DOHH2 (cell line): ENCODE data around the gene AUTS2.

Source experiments
- H3F3A ChIP-seq: fragments of 200-600 bp; sonication (generic), shearing (Covaris generic); 2 replicates; pipeline ENCODE4 v1.6.0; 2016; ENCODE audit warnings: antibody characterized with exemption, mild to moderate bottlenecking; ENCODE audit not compliant: control insufficient read depth, insufficient read depth
- H3K27ac ChIP-seq: fragments of 200-600 bp; sonication (generic); 2 replicates; pipeline ENCODE4 v1.5.1; 2014; ENCODE audit warnings: low read depth, mild to moderate bottlenecking, low read length, moderate library complexity
- H3K27me3 ChIP-seq: fragments of 200-600 bp; sonication (generic); 2 replicates; pipeline ENCODE4 v1.6.1; 2014; ENCODE audit warnings: mild to moderate bottlenecking, low read length, mixed read lengths; ENCODE audit not compliant: control insufficient read depth
- H3K36me3 ChIP-seq: fragments of 200-600 bp; sonication (generic); 2 replicates; pipeline ENCODE4 v1.6.1; 2014; ENCODE audit warnings: mild to moderate bottlenecking, low read length, moderate library complexity, mixed read lengths; ENCODE audit not compliant: control insufficient read depth
- H3K4me1 ChIP-seq: fragments of 200-600 bp; sonication (generic); 2 replicates; pipeline ENCODE4 v1.6.1; 2014; ENCODE audit warnings: mild to moderate bottlenecking, low read length, mixed read lengths; ENCODE audit not compliant: control insufficient read depth
- H3K4me2 ChIP-seq: fragments of 200-600 bp; sonication (generic); 2 replicates; pipeline ENCODE4 v1.6.0; 2014; ENCODE audit warnings: mild to moderate bottlenecking, low read length, moderate library complexity
- H3K4me3 ChIP-seq: fragments of 200-600 bp; sonication (generic); 2 replicates; pipeline ENCODE4 v1.5.1; 2014; ENCODE audit warnings: mild to moderate bottlenecking, low read length, mixed read lengths
- H3K79me2 ChIP-seq: fragments of 200-600 bp; sonication (generic); 2 replicates; pipeline ENCODE4 v1.6.1; 2014; ENCODE audit warnings: mild to moderate bottlenecking, low read length, mixed read lengths; ENCODE audit not compliant: control insufficient read depth
- H3K9me2 ChIP-seq: fragments of 200-600 bp; sonication (generic); replicated peaks from 2 replicates; pipeline ENCODE4 v1.6.1; 2014; ENCODE audit warnings: mild to moderate bottlenecking, low read length, mixed read lengths; ENCODE audit not compliant: control insufficient read depth
- H3K9me3 ChIP-seq: fragments of 200-600 bp; sonication (generic); 2 replicates; pipeline ENCODE4 v1.6.1; 2014; ENCODE audit warnings: antibody characterized with exemption, low read length, mixed read lengths; ENCODE audit not compliant: control insufficient read depth, insufficient read depth
- H4K20me1 ChIP-seq: fragments of 200-600 bp; sonication (generic); 2 replicates; pipeline ENCODE4 v1.6.0; 2014; ENCODE audit warnings: low read depth, mild to moderate bottlenecking, antibody characterized with exemption, low read length, moderate library complexity; ENCODE audit not compliant: control insufficient read depth, insufficient read depth
- EZH2phosphoT487 ChIP-seq: fragments of 200-600 bp; sonication (generic); IDR thresholded peaks from 2 replicates; pipeline ENCODE4 v1.6.1; 2017; ENCODE audit warnings: borderline replicate concordance, mild to moderate bottlenecking, antibody characterized with exemption, low read length, moderate library complexity, mixed read lengths
- TF ChIP-seq, protein P1 (sequence below): fragments of 200-600 bp; sonication (generic); IDR thresholded peaks from one replicate; pipeline ENCODE4 v1.5.1; 2014; ENCODE audit warnings: antibody characterized with exemption, mild to moderate bottlenecking, low read depth, low read length; ENCODE audit not compliant: poor library complexity, severe bottlenecking

AUTS2 gene

DNA sequence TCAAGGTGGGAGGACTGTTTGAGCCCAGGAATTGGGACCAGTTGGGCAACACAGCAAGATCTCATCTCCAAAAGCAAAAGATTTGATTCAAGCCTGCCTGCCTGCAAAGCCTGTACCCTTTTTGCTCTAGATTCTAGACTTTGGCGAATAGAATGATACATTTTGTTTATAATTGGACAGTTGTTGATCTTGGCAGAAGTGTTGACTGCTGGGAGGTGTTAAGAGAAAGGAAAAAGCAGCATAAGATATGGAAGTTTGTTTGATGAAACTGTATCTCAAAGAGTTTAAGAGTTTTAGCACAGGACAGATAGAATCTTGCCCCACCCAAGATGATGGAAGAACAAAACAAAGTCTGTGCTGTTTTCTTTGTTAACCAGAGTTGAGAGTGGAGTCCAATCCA, 224.1 kb downstream of the AUTS2 start:
- Histone ChIP-seq H3K27ac (peak overlapping the region; percentile 97), H3K36me3 (no peaks in the 10 kb centered on the region), H3F3A (peaks cover 34% of the 10 kb centered on the region), H3K9me2 (no peaks in the 10 kb centered on the region), H3K4me2 (peak overlapping the region; percentile 94), H3K4me3 (peak overlapping the region; percentile 78), H3K79me2 (peaks cover 85% of the 10 kb centered on the region), H4K20me1 (no peaks in the 10 kb centered on the region), H3K27me3 (no peaks in the 10 kb centered on the region), H3K9me3 (no peaks in the 10 kb centered on the region), H3K4me1 (peaks cover 96% of the 10 kb centered on the region)
- TF ChIP-seq, protein P1, sequence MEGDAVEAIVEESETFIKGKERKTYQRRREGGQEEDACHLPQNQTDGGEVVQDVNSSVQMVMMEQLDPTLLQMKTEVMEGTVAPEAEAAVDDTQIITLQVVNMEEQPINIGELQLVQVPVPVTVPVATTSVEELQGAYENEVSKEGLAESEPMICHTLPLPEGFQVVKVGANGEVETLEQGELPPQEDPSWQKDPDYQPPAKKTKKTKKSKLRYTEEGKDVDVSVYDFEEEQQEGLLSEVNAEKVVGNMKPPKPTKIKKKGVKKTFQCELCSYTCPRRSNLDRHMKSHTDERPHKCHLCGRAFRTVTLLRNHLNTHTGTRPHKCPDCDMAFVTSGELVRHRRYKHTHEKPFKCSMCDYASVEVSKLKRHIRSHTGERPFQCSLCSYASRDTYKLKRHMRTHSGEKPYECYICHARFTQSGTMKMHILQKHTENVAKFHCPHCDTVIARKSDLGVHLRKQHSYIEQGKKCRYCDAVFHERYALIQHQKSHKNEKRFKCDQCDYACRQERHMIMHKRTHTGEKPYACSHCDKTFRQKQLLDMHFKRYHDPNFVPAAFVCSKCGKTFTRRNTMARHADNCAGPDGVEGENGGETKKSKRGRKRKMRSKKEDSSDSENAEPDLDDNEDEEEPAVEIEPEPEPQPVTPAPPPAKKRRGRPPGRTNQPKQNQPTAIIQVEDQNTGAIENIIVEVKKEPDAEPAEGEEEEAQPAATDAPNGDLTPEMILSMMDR: no peak
- TF ChIP-seq EZH2phosphoT487: no peak

DNA sequence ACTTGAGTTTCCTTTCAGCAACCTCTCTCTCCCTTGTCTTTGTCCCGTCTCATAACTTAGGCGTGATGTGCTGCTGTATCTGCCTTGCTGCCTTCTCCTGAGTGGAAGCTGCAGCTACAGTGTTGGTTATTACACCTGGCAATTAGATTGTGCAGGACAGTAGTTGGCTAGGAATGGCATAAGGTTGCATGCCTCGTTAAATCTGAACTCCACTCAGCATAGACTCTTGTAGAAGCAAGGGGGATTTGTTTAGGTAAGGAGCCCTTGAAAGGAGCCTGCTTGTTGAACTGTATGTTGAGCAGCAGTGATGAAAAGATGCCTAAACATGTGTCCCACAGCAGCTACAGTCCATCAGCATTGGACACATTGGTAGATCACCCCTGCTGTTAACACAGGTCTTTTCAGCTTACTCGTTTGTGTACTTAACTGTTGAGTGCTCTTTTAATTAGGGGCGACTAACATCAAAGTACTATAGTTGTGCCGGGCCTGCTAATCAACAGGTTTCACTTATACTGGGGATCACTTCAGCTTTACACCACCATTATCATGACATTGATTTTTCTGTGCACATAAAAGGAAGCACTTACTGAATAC, 225.0 kb downstream of the AUTS2 start:
- no peaks in the 10 kb centered on the region for H3K27me3 ChIP-seq
- peak overlapping the region; percentile 94 for H3K4me2 ChIP-seq
- H3K4me1 ChIP-seq: peaks cover 97% of the 10 kb centered on the region
- TF ChIP-seq, protein P1: no peak
- no peak for TF ChIP-seq EZH2phosphoT487
- H3K9me3 ChIP-seq: peaks cover under 1% of the 10 kb centered on the region; the same call in 1 of the 2 replicates
- H3F3A ChIP-seq: peaks cover 34% of the 10 kb centered on the region
- H3K79me2 ChIP-seq: peaks cover 85% of the 10 kb centered on the region
- no peaks in the 10 kb centered on the region for H4K20me1 ChIP-seq
- peaks cover 4% of the 10 kb centered on the region for H3K36me3 ChIP-seq
- no peaks in the 10 kb centered on the region for H3K9me2 ChIP-seq
- peak overlapping the region; percentile 78 for H3K4me3 ChIP-seq
- H3K27ac ChIP-seq: peak overlapping the region; percentile 97

DNA sequence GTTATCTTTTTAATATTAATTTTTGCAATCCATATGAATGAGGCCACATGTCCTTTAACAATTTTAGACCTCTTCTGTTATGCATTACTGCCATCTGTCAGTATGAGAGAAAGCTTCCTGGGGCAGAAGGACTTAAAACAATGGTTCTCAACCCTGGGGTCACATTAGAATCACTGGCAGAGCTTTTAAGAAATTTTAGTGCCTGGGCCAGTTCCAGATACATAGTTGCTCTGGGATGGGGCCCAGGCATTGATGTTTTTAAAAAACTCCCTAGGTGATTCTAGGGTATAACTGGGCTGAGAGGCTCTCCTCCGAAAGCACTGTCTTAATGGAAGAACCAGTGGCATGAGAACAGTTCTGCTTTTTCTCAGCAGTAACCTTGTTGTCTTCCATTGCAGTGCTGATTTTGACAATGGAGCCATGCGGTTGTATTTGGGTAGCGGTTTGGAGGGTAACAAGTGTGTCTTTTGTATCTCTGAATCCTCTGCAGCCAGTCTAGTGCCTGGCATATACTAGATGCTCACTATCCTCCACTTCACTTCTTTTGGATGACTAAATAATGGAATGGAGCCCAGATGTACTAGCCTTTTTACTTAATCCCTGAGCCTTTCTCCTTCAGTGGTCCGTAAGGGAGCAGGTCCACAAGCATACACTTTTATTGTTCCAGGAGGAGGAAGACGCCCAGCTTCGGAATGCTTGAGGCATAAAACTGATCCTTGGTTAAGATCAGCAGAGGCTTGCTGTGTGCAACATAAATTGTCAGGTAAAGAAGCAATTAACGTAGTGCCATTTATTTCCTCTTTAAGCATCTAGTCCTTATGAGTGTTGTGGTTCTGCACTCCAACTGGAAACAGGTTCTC, 227.1 kb downstream of the AUTS2 start:
- no peaks in the 10 kb centered on the region for H3K9me2 ChIP-seq
- H3K27ac ChIP-seq: peak overlapping the region; percentile 97
- no peaks in the 10 kb centered on the region for H3K27me3 ChIP-seq
- peaks cover 82% of the 10 kb centered on the region for H3K4me1 ChIP-seq
- no peaks in the 10 kb centered on the region for H4K20me1 ChIP-seq
- TF ChIP-seq EZH2phosphoT487: no peak
- TF ChIP-seq, protein P1: peak; percentile 55
- peak overlapping the region; percentile 94 for H3K4me2 ChIP-seq
- H3K79me2 ChIP-seq: peaks cover 74% of the 10 kb centered on the region
- peaks cover 11% of the 10 kb centered on the region for H3K36me3 ChIP-seq
- H3K9me3 ChIP-seq: peaks cover 7% of the 10 kb centered on the region; the same call in 1 of the 2 replicates
- peaks cover 34% of the 10 kb centered on the region for H3F3A ChIP-seq
- peak overlapping the region; percentile 78 for H3K4me3 ChIP-seq
